ENCODE results near the gene SQSTM1.
"Not testable (repeated sequence)": the region's sequence is repeated elsewhere in the genome, so short reads cannot be mapped to it uniquely, and the experiment has no call there.

SQSTM1 gene

GRCh38 chr5:179827680-179828079 is 7.0 kb downstream of the SQSTM1 start:
- DNase-seq (ENCODE audit: low spot score) = peak; percentile 81

GRCh38 chr5:179828756-179829421 is 8.2 kb downstream of the SQSTM1 start:
- no peak for DNase-seq (ENCODE audit: low spot score)

- DNase-seq (ENCODE audit: low spot score) = no peak
Measured at GRCh38 chr5:179829732-179830435, 9.2 kb downstream of the SQSTM1 start.

GRCh38 chr5:179830818-179831468 is 10.2 kb downstream of the SQSTM1 start:
- no peak for DNase-seq (ENCODE audit: low spot score)

GRCh38 chr5:179832039-179832745 is 11.5 kb downstream of the SQSTM1 start:
- DNase-seq (ENCODE audit: low spot score) = no peak

GRCh38 chr5:179833056-179833708 is 12.5 kb downstream of the SQSTM1 start:
- DNase-seq (ENCODE audit: low spot score) = no peak

- no peak for DNase-seq (ENCODE audit: low spot score)
Measured at GRCh38 chr5:179833709-179834070, 13.0 kb downstream of the SQSTM1 start.

GRCh38 chr5:179834120-179834519 is 13.4 kb downstream of the SQSTM1 start:
- no peak for DNase-seq (ENCODE audit: low spot score)

GRCh38 chr5:179834871-179835270 is 14.2 kb downstream of the SQSTM1 start:
- not testable (repeated sequence) for DNase-seq (ENCODE audit: low spot score)

GRCh38 chr5:179836225-179837019 is 15.7 kb downstream of the SQSTM1 start:
- DNase-seq (ENCODE audit: low spot score) = peak; percentile 70

- DNase-seq (ENCODE audit: low spot score) = no peak
Measured at GRCh38 chr5:179837076-179838011, 16.6 kb downstream of the SQSTM1 start.

- no peak for DNase-seq (ENCODE audit: low spot score)
Measured at GRCh38 chr5:179839328-179840256, 18.9 kb downstream of the SQSTM1 start.

- DNase-seq (ENCODE audit: low spot score) = no peak
Measured at GRCh38 chr5:179840321-179840720, 19.6 kb downstream of the SQSTM1 start.

- DNase-seq (ENCODE audit: low spot score) = no peak
Measured at GRCh38 chr5:179840766-179841165, 20.1 kb downstream of the SQSTM1 start.

- no peak for DNase-seq (ENCODE audit: low spot score)
Measured at GRCh38 chr5:179841621-179842020, 20.9 kb downstream of the SQSTM1 start.

GRCh38 chr5:179852993-179853547 is 32.4 kb downstream of the SQSTM1 start:
- DNase-seq (ENCODE audit: low spot score) = no peak

- no peak for DNase-seq (ENCODE audit: low spot score)
Measured at GRCh38 chr5:179854356-179854755, 33.7 kb downstream of the SQSTM1 start.

- peak; percentile 46 for DNase-seq (ENCODE audit: low spot score)
Measured at GRCh38 chr5:179858241-179858585, 37.5 kb downstream of the SQSTM1 start.
